Measurements from ENCODE around the gene PHACTR3.

- TF ChIP-seq CTCF (conservative IDR thresholded peaks at IDR 0.05 in 1 of 2, IDR thresholded peaks at IDR 0.05 in 1 of 2; ENCODE audit: low read depth in 1 of 2, low read length in 2 of 2): no peak
- TF ChIP-seq EZH2 (IDR thresholded peaks at IDR 0.05; ENCODE audit: low read length, missing control alignments): no peak
Measured at GRCh38 chr20:59606566-59606965, 2.2 kb downstream of the PHACTR3 start.
